ENCODE measurements around the gene AP4B1. TPM values are rescaled to one million over a fixed set of nuclear protein-coding genes. Genes with fewer than 3 reads are reported as not detected.

The AP4B1 gene
- total and polyA plus RNA-seq, 2 experiments from 2014 or later, result 11.8 to 12.9 TPM

DNA sequence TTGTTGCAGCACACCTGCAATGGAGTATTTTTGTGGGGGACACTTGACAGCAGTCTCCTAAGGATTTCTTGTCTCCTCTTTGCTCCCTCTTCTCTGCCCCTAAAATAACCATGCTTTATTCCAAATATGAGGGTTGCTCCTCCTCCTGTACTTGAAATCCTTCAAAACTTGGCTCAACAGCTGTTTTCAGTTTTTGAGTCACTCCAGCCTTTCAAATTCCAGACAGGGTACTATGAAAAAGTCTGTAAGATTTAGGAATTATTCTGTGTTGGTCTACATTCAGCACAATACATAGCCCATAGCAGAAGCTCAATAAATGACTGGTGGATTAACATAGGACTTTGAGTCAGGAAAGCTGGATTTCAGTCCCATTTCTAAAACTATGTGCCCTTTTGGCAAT lies 5.5 kb downstream of the AP4B1 start:
- Histone ChIP-seq H4K20me1 (ENCODE audit: insufficient read depth) (no peaks in the 10 kb centered on the region), H3K4me3 (no peak overlapping the region), H3K79me2 (ENCODE audit: insufficient read depth) (peaks cover 27% of the 10 kb centered on the region), H3F3A (ENCODE audit: insufficient read depth) (peaks cover 29% of the 10 kb centered on the region), H3K36me3 (ENCODE audit: low read depth) (peaks cover 19% of the 10 kb centered on the region; the same call in 1 of the 2 replicates), H3K4me1 (ENCODE audit: insufficient read depth) (peaks cover 17% of the 10 kb centered on the region), H2AFZ (no peak overlapping the region), H3K27me3 (replicated peaks; ENCODE audit: insufficient read depth) (no peaks in the 10 kb centered on the region), H3K9me3 (ENCODE audit: low read depth) (no peaks in the 10 kb centered on the region), H3K4me2 (ENCODE audit: unreplicated experiment) (no peak overlapping the region), H3K9me2 (ENCODE audit: insufficient read depth) (no peaks in the 10 kb centered on the region), H3K9ac (0 out of 2 replicates have a peak overlapping the region, but pooled peaks have one; percentile 26), H3K27ac (peak overlapping the region; percentile 34)
- DNase-seq, result peak; percentile 60
- in situ Hi-C loops (cut with MboI), result no loop called here
- TF ChIP-seq EZH2phosphoT487 (IDR thresholded peaks at IDR 0.05; ENCODE audit: insufficient read depth, low read depth), result no peak
- no peak for TF ChIP-seq EZH2 (IDR thresholded peaks at IDR 0.05; ENCODE audit: insufficient read depth, poor library complexity, severe bottlenecking)

DNA sequence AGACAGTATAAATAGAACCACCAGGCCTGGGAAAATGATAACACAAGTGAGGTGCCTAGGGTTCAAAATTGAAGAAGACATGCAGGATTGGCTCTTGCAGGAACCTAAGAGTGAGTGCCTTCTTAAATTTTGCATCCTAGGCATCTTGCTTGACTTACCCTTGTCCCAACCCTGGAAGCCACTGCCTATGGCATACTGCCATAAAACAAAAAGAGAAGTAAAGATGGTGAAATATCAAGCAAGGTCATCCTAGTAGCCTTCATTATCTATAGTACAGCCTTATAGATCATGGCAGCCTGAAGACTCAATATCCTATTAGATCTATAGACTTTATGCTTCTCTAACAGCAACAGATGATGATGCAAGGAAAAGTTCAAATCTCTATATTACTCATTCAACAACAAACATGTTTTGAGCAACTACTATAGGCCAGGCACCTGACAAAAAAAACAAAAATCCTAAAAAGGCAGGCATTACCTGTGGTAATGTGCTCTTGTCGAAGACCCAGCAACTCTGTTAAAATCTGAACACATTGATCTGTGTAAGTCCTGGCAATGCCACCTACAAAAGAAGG lies 6.3 kb downstream of the AP4B1 start:
- Histone ChIP-seq H3K4me3 (no peak overlapping the region), H3K27me3 (replicated peaks; ENCODE audit: insufficient read depth) (no peaks in the 10 kb centered on the region), H3K79me2 (ENCODE audit: insufficient read depth) (peaks cover 19% of the 10 kb centered on the region), H3K9me3 (ENCODE audit: low read depth) (no peaks in the 10 kb centered on the region), H3K27ac (no peak overlapping the region), H3K4me2 (ENCODE audit: unreplicated experiment) (no peak overlapping the region), H3F3A (ENCODE audit: insufficient read depth) (peaks cover 27% of the 10 kb centered on the region), H3K9ac (no peak overlapping the region), H3K36me3 (ENCODE audit: low read depth) (peaks cover 19% of the 10 kb centered on the region; the same call in 1 of the 2 replicates), H3K4me1 (ENCODE audit: insufficient read depth) (peaks cover 10% of the 10 kb centered on the region), H2AFZ (no peak overlapping the region), H4K20me1 (ENCODE audit: insufficient read depth) (no peaks in the 10 kb centered on the region), H3K9me2 (ENCODE audit: insufficient read depth) (no peaks in the 10 kb centered on the region)
- no peak for DNase-seq
- TF ChIP-seq EZH2 (IDR thresholded peaks at IDR 0.05; ENCODE audit: insufficient read depth, poor library complexity, severe bottlenecking) (no peak), EZH2phosphoT487 (IDR thresholded peaks at IDR 0.05; ENCODE audit: insufficient read depth, low read depth) (no peak)
- WGBS, 2 experiments (ENCODE audit: low coverage in 1 of 2, low lambda C conversion rate in 2 of 2, missing lambda C conversion rate in 2 of 2), result 95 to 97% methylated on average over 1 of the region's 1 CpG
- in situ Hi-C loops (cut with MboI), result no loop called here

DNA sequence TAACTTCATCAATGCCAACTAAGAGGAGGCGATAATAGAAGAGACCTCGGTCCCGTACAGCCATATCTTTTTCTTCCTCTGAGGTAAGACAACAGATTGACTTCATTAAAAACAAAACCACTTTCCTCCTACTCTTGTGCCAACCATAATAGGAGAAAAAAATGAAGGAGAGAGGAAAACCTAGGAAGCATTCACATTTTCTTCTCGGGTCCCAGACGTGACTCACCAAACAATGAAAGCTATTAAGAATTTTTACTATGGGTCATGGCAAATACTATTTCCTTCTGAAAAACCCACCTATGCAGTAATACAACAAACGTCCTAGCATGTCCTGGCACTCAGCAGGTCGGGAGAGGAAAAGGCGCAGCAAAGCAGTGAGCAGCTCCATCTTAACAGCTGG lies 8.6 kb downstream of the AP4B1 start:
- Histone ChIP-seq H3K9me2 (ENCODE audit: insufficient read depth) (no peaks in the 10 kb centered on the region), H3K9ac (no peak overlapping the region), H3K27ac (no peak overlapping the region), H3K27me3 (replicated peaks; ENCODE audit: insufficient read depth) (no peaks in the 10 kb centered on the region), H3K4me1 (ENCODE audit: insufficient read depth) (peaks cover 9% of the 10 kb centered on the region), H3F3A (ENCODE audit: insufficient read depth) (peaks cover 27% of the 10 kb centered on the region), H3K4me3 (no peak overlapping the region), H4K20me1 (ENCODE audit: insufficient read depth) (no peaks in the 10 kb centered on the region), H2AFZ (no peak overlapping the region), H3K79me2 (ENCODE audit: insufficient read depth) (no peaks in the 10 kb centered on the region), H3K36me3 (ENCODE audit: low read depth) (peaks cover 19% of the 10 kb centered on the region; the same call in 1 of the 2 replicates), H3K9me3 (ENCODE audit: low read depth) (no peaks in the 10 kb centered on the region), H3K4me2 (ENCODE audit: unreplicated experiment) (no peak overlapping the region)
- in situ Hi-C loops (cut with MboI), result no loop called here
- TF ChIP-seq EZH2 (IDR thresholded peaks at IDR 0.05; ENCODE audit: insufficient read depth, poor library complexity, severe bottlenecking) (no peak), EZH2phosphoT487 (IDR thresholded peaks at IDR 0.05; ENCODE audit: insufficient read depth, low read depth) (no peak)
- DNase-seq, result no peak
- WGBS, 2 experiments (ENCODE audit: low coverage in 1 of 2, low lambda C conversion rate in 2 of 2, missing lambda C conversion rate in 2 of 2), result 85 to 87% methylated on average over 8 of the region's 8 CpGs

DNA sequence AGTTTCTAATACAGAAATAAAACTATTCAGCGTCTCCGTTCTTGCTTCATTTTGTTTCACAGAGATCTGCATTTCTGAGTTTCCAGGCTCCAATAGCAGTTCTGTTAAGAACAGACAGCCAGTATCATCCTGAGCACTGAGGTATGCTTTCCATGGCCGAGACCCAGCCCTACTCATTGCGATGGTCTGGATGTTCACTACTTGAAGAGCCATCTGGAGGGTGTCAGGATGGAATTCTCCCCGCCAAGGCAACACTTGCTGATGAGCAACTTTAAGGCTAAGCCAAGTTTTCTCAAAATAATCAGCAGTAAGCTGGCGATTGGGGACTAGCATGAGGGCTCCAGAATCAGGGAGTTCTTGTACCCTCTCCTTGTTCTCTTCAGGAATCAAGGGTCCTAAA lies 9.5 kb downstream of the AP4B1 start:
- in situ Hi-C loops (cut with MboI), result no loop called here
- peaks cover 19% of the 10 kb centered on the region; the same call in 1 of the 2 replicates for H3K36me3 ChIP-seq (ENCODE audit: low read depth)
- no peak overlapping the region for H3K9ac ChIP-seq
- H3K4me1 ChIP-seq (ENCODE audit: insufficient read depth), result peaks cover 9% of the 10 kb centered on the region
- no peak for DNase-seq
- no peak overlapping the region for H2AFZ ChIP-seq
- H3K9me2 ChIP-seq (ENCODE audit: insufficient read depth), result no peaks in the 10 kb centered on the region
- no peaks in the 10 kb centered on the region for H3K27me3 ChIP-seq (replicated peaks; ENCODE audit: insufficient read depth)
- no peaks in the 10 kb centered on the region for H3K9me3 ChIP-seq (ENCODE audit: low read depth)
- H3F3A ChIP-seq (ENCODE audit: insufficient read depth), result peaks cover 23% of the 10 kb centered on the region
- H4K20me1 ChIP-seq (ENCODE audit: insufficient read depth), result no peaks in the 10 kb centered on the region
- 85% methylated on average over 6 of the region's 6 CpGs for WGBS, 2 experiments (ENCODE audit: low coverage in 1 of 2, low lambda C conversion rate in 2 of 2, missing lambda C conversion rate in 2 of 2)
- H3K4me3 ChIP-seq, result no peak overlapping the region
- no peaks in the 10 kb centered on the region for H3K79me2 ChIP-seq (ENCODE audit: insufficient read depth)
- no peak overlapping the region for H3K27ac ChIP-seq
- no peak overlapping the region for H3K4me2 ChIP-seq (ENCODE audit: unreplicated experiment)
- TF ChIP-seq EZH2phosphoT487 (IDR thresholded peaks at IDR 0.05; ENCODE audit: insufficient read depth, low read depth), result no peak
- no peak for TF ChIP-seq EZH2 (IDR thresholded peaks at IDR 0.05; ENCODE audit: insufficient read depth, poor library complexity, severe bottlenecking)
